ENCODE measurements around the gene VHLL.

- TF ChIP-seq JUN (CRISPR knock-in tag; IDR thresholded peaks at IDR 0.05) = no peak
- TF ChIP-seq CHCHD3 (CRISPR knock-in tag; IDR thresholded peaks at IDR 0.05) = no peak
- no peak for TF ChIP-seq ZNF282 (IDR thresholded peaks at IDR 0.05; ENCODE audit: partially characterized antibody)
- TF ChIP-seq JUNB (CRISPR knock-in tag; IDR thresholded peaks at IDR 0.05; ENCODE audit: borderline replicate concordance) = no peak
- TF ChIP-seq MXD1 (CRISPR knock-in tag; IDR thresholded peaks at IDR 0.05) = no peak
- no peak for TF ChIP-seq CEBPG (CRISPR knock-in tag; IDR thresholded peaks at IDR 0.05)
- TF ChIP-seq NFIC (IDR thresholded peaks at IDR 0.05; ENCODE audit: low read length) = no peak
- TF ChIP-seq HMGA1 (CRISPR knock-in tag; conservative IDR thresholded peaks at IDR 0.05) = no peak
- no peak for TF ChIP-seq ZNF678 (CRISPR knock-in tag; IDR thresholded peaks at IDR 0.05)
- no peak for TF ChIP-seq CTCF (CRISPR knock-in tag; IDR thresholded peaks at IDR 0.05)
- no peak for TF ChIP-seq ZFP41 (CRISPR knock-in tag; IDR thresholded peaks at IDR 0.05; ENCODE audit: borderline replicate concordance)
- TF ChIP-seq EZH2 (conservative IDR thresholded peaks at IDR 0.05; ENCODE audit: low read depth, low read length) = no peak
- TF ChIP-seq PRDM4 (CRISPR knock-in tag; IDR thresholded peaks at IDR 0.05; ENCODE audit: borderline replicate concordance) = no peak
Observed at GRCh38 chr1:156284757-156285156, 14.3 kb downstream of the VHLL start.
